HUES6 (cell line): ENCODE measurements around the gene GPD2.

Experiments used
- H3K27ac ChIP-seq: 2 replicates; pipeline ENCODE4 v1.7.0; 2013; ENCODE audit warnings: low read depth, mild to moderate bottlenecking, low read length, inconsistent platforms
- H3K27me3 ChIP-seq: 2 replicates; pipeline ENCODE4 v1.6.1; 2013; ENCODE audit warnings: low read length; ENCODE audit not compliant: control insufficient read depth, insufficient read depth
- H3K36me3 ChIP-seq: 2 replicates; pipeline ENCODE4 v1.6.1; 2013; ENCODE audit warnings: low read length; ENCODE audit not compliant: control insufficient read depth, insufficient read depth
- H3K4me1 ChIP-seq: 2 replicates; pipeline ENCODE4 v1.6.1; 2013; ENCODE audit warnings: low read length; ENCODE audit not compliant: control insufficient read depth, insufficient read depth
- H3K4me3 ChIP-seq: 2 replicates; pipeline ENCODE4 v1.5.1; 2013; ENCODE audit warnings: low read depth, low read length
- H3K9ac ChIP-seq: one replicate; pipeline ENCODE4 v1.6.1; 2013; ENCODE audit warnings: mild to moderate bottlenecking, low read length
- H3K9me3 ChIP-seq: 2 replicates; pipeline ENCODE4 v1.6.1; 2013; ENCODE audit warnings: low read depth, low read length; ENCODE audit not compliant: control insufficient read depth, insufficient read depth

The GPD2 gene

DNA sequence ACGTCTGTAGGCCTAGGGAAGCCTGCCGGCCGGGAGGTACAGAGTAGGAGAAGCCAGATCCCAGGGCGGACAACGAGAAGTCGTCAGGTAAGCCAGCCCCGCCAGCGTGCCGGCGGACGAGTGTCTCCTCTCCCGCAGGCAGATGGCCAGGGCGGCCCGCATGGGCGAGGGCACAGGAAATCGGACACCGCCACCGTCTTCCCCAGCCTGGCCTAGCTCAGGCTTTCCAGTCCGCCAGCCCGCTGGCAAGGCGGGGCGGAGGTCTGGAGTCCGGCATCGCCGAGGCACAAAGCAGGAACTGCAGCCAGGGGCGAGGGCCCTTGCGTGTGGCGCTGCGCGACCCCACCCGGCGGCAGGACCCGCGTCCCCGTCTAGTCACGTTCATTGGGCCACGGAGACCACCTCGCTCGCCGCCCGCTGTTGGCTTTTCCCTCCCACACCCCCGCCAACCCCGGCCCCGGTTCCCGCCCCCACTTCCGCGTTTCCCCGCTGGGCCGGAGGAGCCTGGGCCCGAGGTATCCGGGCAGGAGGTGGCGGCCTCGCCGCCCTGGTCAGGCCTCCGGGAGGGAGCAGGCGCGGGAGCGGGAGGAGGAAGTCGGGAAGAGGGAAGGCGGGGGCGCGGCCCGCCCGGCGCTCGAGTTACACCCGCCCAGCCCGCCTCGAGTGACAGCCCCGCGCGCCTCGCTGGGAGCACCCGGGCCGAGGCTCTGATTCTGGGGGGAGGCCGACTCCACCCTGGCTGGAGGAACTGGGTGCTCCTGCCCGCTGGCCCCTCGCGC lies at the start of gene GPD2:
TSS of gene GPD2 (plus strand) at position 662 of the 779 bp plus-strand sequence. CDS start 39,727 bp downstream, outside the sequence.
- Histone ChIP-seq H3K9ac (peak within 1 kb of the TSS; percentile 95), H3K27ac (peak within 1 kb of the TSS; percentile 92), H3K36me3 (no peaks in the 10 kb centered on the region), H3K4me3 (peak within 1 kb of the TSS; percentile 68), H3K9me3 (no peaks in the 10 kb centered on the region), H3K4me1 (peaks cover 25% of the 10 kb centered on the region), H3K27me3 (no peaks in the 10 kb centered on the region)

- Histone ChIP-seq H3K27ac (no peak overlapping the region), H3K9ac (no peak overlapping the region), H3K4me3 (peak overlapping the region; percentile 33; the same call in 1 of the 2 replicates), H3K27me3 (peaks cover 8% of the 10 kb centered on the region; the same call in 1 of the 2 replicates), H3K4me1 (no peaks in the 10 kb centered on the region), H3K36me3 (no peaks in the 10 kb centered on the region), H3K9me3 (no peaks in the 10 kb centered on the region)
Measured at GRCh38 chr2:156394033-156394741, 42.0 kb upstream of the GPD2 start.

DNA sequence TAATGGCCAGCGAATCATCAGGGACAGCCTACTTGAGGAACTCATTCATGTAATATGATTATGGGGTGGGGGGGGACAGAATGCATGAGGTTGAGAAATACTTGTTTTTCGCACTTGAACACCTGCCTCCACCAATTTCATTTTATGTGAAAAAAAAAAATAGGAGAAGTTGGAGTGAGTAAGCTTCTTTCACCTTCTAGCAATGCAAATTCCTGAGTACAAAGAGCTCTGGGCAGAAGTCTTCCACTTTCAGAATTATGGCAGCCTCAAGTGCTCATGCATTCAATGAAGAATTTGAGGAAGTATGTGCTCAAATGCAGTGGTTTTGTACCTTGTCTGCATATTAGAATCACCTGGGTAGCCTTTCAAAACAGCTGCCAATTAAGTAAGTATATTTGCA lies 40.1 kb upstream of the GPD2 start:
- no peaks in the 10 kb centered on the region for H3K9me3 ChIP-seq
- peaks cover 16% of the 10 kb centered on the region for H3K27me3 ChIP-seq
- H3K4me1 ChIP-seq = no peaks in the 10 kb centered on the region; the same call in 1 of the 2 replicates
- no peak overlapping the region for H3K9ac ChIP-seq
- no peaks in the 10 kb centered on the region for H3K36me3 ChIP-seq
- H3K27ac ChIP-seq = no peak overlapping the region
- no peak overlapping the region for H3K4me3 ChIP-seq

- Histone ChIP-seq H3K4me3 (no peak overlapping the region), H3K27me3 (peaks cover 16% of the 10 kb centered on the region), H3K4me1 (no peaks in the 10 kb centered on the region; the same call in 1 of the 2 replicates), H3K36me3 (no peaks in the 10 kb centered on the region), H3K9ac (no peak overlapping the region), H3K27ac (no peak overlapping the region), H3K9me3 (no peaks in the 10 kb centered on the region)
Measured at GRCh38 chr2:156397229-156397628, 39.0 kb upstream of the GPD2 start.

GRCh38 chr2:156398176-156398575 lies 38.0 kb upstream of the GPD2 start:
- no peaks in the 10 kb centered on the region; the same call in 1 of the 2 replicates for H3K4me1 ChIP-seq
- no peaks in the 10 kb centered on the region for H3K36me3 ChIP-seq
- no peak overlapping the region for H3K9ac ChIP-seq
- H3K27ac ChIP-seq = no peak overlapping the region
- peaks cover 16% of the 10 kb centered on the region for H3K27me3 ChIP-seq
- H3K4me3 ChIP-seq = no peak overlapping the region
- no peaks in the 10 kb centered on the region for H3K9me3 ChIP-seq

DNA sequence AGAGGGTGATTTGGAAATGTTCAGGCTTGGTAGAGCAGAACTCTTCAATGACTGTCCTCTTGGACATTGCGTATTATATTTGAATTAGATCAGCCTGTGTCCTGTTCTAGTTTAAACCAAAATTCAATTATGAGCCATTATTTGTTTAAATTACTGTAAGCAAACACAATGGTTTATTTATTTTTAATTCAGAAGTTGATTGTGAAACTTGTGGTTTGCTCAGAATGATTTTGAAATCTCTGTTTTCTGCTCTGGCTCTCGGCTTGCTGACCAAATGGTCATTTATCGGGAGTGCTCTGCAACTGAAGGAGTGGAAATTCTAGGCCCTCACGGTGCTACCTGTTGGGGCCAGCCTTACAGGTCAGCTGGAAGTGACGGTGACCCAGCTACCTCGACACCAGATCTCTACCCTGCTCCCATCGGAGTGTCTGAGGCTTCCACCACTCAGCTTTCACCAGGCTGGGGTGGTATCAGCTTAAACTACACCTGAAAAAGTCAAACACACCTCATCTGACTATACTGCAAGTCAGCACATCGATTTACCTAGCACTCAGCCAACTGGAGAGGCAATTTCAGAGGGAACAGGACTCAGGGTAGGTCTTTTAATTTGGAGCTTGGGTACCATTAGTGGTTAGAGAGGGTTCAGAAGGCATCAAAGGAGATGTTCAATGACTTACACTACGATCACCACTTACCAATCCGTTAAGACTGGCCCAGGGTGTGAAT lies 36.8 kb upstream of the GPD2 start:
- no peak overlapping the region for H3K27ac ChIP-seq
- H3K4me1 ChIP-seq = no peaks in the 10 kb centered on the region; the same call in 1 of the 2 replicates
- H3K9ac ChIP-seq = no peak overlapping the region
- H3K9me3 ChIP-seq = no peaks in the 10 kb centered on the region
- peaks cover 16% of the 10 kb centered on the region for H3K27me3 ChIP-seq
- H3K36me3 ChIP-seq = no peaks in the 10 kb centered on the region
- peak overlapping the region; percentile 79 for H3K4me3 ChIP-seq

DNA sequence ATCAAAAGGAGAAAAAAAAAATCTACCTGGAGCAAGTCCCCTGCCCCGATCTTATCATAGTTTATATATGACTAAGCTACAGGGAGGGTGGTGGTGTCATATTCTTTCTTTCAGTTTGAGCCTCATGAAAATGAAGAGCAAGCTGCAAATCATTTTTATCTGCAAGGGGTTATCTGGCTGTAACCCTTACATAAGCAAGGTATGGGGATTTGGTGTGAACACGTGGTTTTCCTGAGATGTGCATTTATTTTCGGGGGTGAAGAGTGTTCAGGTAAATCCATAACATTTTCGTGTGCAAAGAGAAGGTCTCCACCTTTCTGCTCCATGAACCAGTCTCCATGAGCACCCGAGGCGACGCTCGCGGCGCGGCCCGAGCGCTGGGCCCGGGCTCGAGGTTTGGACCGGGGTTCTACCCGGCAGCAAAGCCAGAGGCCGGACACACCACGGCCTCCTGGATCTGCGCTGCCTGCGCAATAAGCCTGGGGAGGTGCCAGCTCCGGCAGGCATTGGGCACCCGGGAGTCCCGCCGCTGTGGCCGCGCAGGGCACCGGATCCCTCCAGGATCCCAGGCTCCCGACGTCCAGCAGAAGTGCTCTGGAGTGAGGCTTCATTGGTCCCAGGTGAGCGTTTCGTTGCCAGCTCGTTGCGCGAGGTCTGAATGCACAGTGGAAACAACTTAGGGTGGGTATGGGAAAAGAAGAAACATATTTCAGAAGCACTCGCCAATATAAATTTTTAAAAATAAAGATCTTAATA lies 36.1 kb upstream of the GPD2 start:
- H3K9me3 ChIP-seq = no peaks in the 10 kb centered on the region
- peaks cover 16% of the 10 kb centered on the region for H3K27me3 ChIP-seq
- peak overlapping the region; percentile 79 for H3K4me3 ChIP-seq
- H3K36me3 ChIP-seq = no peaks in the 10 kb centered on the region
- no peaks in the 10 kb centered on the region; the same call in 1 of the 2 replicates for H3K4me1 ChIP-seq
- H3K9ac ChIP-seq = peak overlapping the region; percentile 59
- H3K27ac ChIP-seq = no peak overlapping the region

- H3K27ac ChIP-seq = no peak overlapping the region
- no peaks in the 10 kb centered on the region; the same call in 1 of the 2 replicates for H3K4me1 ChIP-seq
- no peaks in the 10 kb centered on the region for H3K9me3 ChIP-seq
- peak overlapping the region; percentile 76 for H3K9ac ChIP-seq
- peak overlapping the region; percentile 79 for H3K4me3 ChIP-seq
- peaks cover 16% of the 10 kb centered on the region for H3K27me3 ChIP-seq
- H3K36me3 ChIP-seq = no peaks in the 10 kb centered on the region
Measured at GRCh38 chr2:156400706-156401678, 35.2 kb upstream of the GPD2 start.

GRCh38 chr2:156401861-156402260 lies 34.3 kb upstream of the GPD2 start:
- Histone ChIP-seq H3K9ac (no peak overlapping the region), H3K27ac (no peak overlapping the region), H3K4me3 (no peak overlapping the region), H3K36me3 (no peaks in the 10 kb centered on the region), H3K9me3 (no peaks in the 10 kb centered on the region), H3K27me3 (peaks cover 16% of the 10 kb centered on the region), H3K4me1 (no peaks in the 10 kb centered on the region; the same call in 1 of the 2 replicates)
